OCI-LY3 (cell line): ENCODE data around the gene ZP1.

ENCODE experiments used
- EZH2phosphoT487 ChIP-seq: fragments of 200-600 bp; shearing (Covaris generic); IDR thresholded peaks from 2 replicates; pipeline ENCODE4 v1.6.1; 2018; ENCODE audit warnings: antibody characterized with exemption, mixed run types, low read depth
- TF ChIP-seq, protein P1 (sequence below): fragments of 200-600, 300-600 bp; sonication (generic); IDR thresholded peaks from 2 replicates; pipeline ENCODE4 v1.5.1; 2014; ENCODE audit warnings: antibody characterized with exemption, low read length, low read depth

GRCh38 chr11:60924110-60924905, 57.0 kb downstream of the ZP1 start, which contains the start of gene TMEM132A:
- TF ChIP-seq, protein P1, sequence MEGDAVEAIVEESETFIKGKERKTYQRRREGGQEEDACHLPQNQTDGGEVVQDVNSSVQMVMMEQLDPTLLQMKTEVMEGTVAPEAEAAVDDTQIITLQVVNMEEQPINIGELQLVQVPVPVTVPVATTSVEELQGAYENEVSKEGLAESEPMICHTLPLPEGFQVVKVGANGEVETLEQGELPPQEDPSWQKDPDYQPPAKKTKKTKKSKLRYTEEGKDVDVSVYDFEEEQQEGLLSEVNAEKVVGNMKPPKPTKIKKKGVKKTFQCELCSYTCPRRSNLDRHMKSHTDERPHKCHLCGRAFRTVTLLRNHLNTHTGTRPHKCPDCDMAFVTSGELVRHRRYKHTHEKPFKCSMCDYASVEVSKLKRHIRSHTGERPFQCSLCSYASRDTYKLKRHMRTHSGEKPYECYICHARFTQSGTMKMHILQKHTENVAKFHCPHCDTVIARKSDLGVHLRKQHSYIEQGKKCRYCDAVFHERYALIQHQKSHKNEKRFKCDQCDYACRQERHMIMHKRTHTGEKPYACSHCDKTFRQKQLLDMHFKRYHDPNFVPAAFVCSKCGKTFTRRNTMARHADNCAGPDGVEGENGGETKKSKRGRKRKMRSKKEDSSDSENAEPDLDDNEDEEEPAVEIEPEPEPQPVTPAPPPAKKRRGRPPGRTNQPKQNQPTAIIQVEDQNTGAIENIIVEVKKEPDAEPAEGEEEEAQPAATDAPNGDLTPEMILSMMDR = no peak
- TF ChIP-seq EZH2phosphoT487 = no peak
